ENCODE results near the gene CCDC30.
"Not testable (repeated sequence)": the region's sequence is repeated elsewhere in the genome, so short reads cannot be mapped to it uniquely, and the experiment has no call there.

DNA sequence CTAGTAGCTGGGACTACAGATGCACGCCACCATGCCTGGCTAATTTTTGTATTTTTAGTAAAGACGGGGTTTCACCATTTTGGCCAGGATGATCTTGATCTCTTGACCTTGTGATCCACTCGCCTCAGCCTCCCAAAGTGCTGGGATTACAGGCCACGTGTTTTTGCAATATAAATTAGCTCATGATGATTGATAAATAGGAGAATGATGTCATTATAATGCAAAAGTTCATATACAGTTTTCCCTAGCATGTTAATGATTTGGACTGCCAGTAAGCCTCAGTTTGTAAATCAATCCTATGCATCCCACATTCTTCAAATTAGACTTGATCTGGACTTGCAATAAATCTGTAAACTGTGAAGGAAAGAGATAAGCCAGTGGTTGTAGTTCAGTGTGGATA, 14.3 kb downstream of the CCDC30 start:
- TF ChIP-seq CTCF, POLR2A, EP300 (IDR thresholded peaks at IDR 0.05): not testable (repeated sequence)
